ENCODE results near the gene PRR27.

- TF ChIP-seq EZH2 (IDR thresholded peaks at IDR 0.05; ENCODE audit: borderline replicate concordance, low read length) (no peak), CTCF (conservative IDR thresholded peaks at IDR 0.05 in 1 of 2, IDR thresholded peaks at IDR 0.05 in 1 of 2; ENCODE audit: extremely low read depth in 1 of 2, insufficient read depth in 1 of 2, low read depth in 1 of 2, low read length in 2 of 2) (no peak)
Measured at GRCh38 chr4:70192895-70193294, 38.9 kb downstream of the PRR27 start.
